GM12864 (cell line): Measurements from ENCODE around the gene ERG.

ENCODE experiments used
- DNase-seq: peaks from one replicate; pipeline ENCODE4 v3.0.0-alpha.2; 2011; ENCODE audit warnings: low read depth
- H3K4me3 ChIP-seq: 2 replicates; pipeline ENCODE4 v1.5.1; 2011; ENCODE audit warnings: mild to moderate bottlenecking, low read depth, low read length, control low read depth
- CTCF ChIP-seq: IDR thresholded peaks from 2 replicates; pipeline ENCODE4 v1.5.1; 2011; ENCODE audit warnings: low read depth, mild to moderate bottlenecking, moderate library complexity, low read length, control low read depth, inconsistent platforms; ENCODE audit errors: missing control alignments

ERG gene

DNA sequence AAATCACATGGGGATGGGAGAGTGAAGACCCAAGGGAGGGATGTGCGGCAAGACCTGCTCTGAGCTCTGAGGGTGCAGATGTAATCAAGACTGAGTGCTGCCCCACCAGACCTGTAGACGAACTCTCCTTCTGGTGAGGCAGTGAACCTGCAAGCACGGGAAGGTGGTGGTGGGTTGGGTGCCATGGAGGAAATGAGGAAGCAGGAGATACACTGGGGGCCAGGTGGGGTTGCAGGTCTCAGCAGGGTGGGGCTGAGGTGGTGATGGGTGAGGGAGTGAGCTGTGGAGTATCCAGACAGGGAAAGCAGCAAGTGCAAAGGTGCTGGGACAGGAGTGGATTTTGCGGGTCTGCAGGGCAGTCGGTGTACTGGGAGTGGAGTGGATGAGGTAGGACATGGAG, 139.2 kb downstream of the ERG start:
- DNase-seq = no peak
- H3K4me3 ChIP-seq = no peak overlapping the region
- TF ChIP-seq CTCF = no peak

DNA sequence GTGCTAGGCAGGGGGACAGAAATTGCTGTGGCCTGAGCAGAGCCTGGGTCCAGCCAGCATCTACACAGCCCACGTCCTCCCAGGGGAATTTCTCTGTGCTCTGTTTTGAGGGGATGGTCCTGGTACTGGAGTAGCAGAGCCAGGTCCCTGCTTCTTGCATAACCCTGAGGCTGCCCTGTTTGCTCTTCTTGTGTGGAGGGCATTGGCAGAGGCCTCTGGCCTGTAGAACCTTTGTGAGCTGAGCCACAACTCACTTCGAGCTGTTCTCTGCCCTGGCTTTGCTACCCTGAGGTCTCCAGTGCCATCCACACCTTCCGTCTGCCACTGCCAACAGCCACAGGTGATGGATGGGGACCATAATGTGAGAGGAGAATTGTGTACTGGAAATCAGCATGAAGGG, 139.6 kb downstream of the ERG start:
- no peak for TF ChIP-seq CTCF
- no peak overlapping the region for H3K4me3 ChIP-seq
- no peak for DNase-seq

- TF ChIP-seq CTCF = no peak
Measured at GRCh38 chr21:38358098-38358497, 140.2 kb downstream of the ERG start.

DNA sequence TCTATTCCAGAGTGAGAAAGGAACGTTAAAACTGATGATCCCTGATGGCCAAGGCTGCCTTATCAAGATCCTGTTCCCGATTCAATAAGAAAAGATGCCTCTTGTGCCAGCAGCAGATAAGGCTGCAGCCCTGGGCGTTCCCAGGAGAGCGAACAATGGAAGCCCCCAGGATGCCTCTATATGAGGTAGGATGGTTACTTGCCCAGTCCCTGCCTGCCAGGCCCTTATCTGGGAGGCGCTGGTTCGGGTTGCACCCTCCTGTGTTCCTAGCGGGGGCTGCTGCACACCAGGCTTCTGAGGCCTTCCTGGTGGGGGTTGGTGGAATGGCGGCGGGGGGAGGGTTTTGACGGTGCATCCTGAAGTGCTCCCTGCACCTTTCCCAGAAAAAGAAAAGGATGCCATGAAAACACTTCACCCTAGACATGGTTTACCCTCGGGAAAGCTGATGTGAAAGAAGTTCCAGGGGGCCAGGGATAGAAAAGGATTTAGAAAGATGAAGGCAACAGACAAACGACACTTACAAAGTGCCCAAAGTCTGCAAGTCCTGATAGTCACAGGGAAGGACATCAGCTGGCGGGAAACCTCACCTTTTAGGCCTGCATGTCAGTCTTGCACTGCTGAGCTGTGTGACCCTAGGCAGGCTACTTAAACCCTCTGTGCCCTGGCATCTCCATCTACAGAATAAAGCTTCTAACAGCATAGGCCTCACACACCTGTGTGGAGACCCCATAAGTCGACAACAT, 141.2 kb downstream of the ERG start:
- DNase-seq = no peak
- no peak for TF ChIP-seq CTCF

More at GRCh38 chr21:38358098-38358497, 140.2 kb downstream of the ERG start:
- DNase-seq = no peak
- H3K4me3 ChIP-seq = no peak overlapping the region

GRCh38 chr21:38355992-38356781, 142.1 kb downstream of the ERG start:
- TF ChIP-seq CTCF = peak; percentile 99
- DNase-seq = peak; percentile 8
- H3K4me3 ChIP-seq = no peak overlapping the region

More for the DNA sequence above, 141.2 kb downstream of the ERG start:
- H3K4me3 ChIP-seq = no peak overlapping the region

DNA sequence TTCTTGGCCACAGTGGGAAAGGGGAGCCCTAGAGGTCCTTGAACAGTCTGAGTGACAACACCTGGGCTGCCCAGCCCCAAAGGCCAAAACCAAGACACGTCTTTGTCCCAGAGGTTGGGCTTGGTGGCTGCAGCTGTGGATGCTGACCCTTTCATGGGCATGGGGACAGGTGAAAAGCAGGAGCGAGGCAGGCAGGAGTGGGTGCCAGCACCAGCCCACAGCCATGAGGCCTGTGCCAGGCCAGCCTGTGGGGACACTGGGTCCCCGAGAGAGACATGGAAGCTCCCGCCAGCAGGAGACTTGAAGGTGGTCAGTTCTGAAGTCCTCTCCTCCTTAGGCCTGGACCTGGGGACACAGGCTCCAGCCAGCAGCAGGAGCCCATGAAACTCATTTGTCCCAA, 142.9 kb downstream of the ERG start:
- no peak overlapping the region for H3K4me3 ChIP-seq
- DNase-seq = no peak
- no peak for TF ChIP-seq CTCF
